HL-60 (cell line): Measurements from ENCODE around the gene COMMD6.
A peak's percentile ranks its signal among the peaks of the same experiment; 100 is the strongest.

Source experiments
- DNase-seq, 2 experiments: peaks; one replicate each; pipeline ENCODE4 v3.0.0-alpha.2; 2010 to 2020; ENCODE audit warnings: low read depth in 1 of 2, low spot score in 1 of 2
- H3K27ac ChIP-seq: fragments of 250-450 bp; sonication (Bioruptor Pico); replicated peaks from 2 replicates; pipeline ENCODE4 v1.5.1; 2020; ENCODE audit warnings: mild to moderate bottlenecking, moderate library complexity
- H3K27me3 ChIP-seq: fragments of 250-450 bp; sonication (Bioruptor Pico); 2 replicates; pipeline ENCODE4 v1.5.1; 2021; ENCODE audit warnings: mild to moderate bottlenecking, moderate library complexity; ENCODE audit not compliant: insufficient read depth, poor library complexity, severe bottlenecking
- H3K4me3 ChIP-seq: replicated peaks from 2 replicates; pipeline ENCODE4 v1.5.1; 2011; ENCODE audit warnings: mild to moderate bottlenecking, control low read depth, low read length; ENCODE audit not compliant: insufficient read depth
- GABPA ChIP-seq: IDR thresholded peaks from 2 replicates; pipeline ENCODE4 v1.6.1; 2012; ENCODE audit warnings: low read depth
- POLR2AphosphoS5 ChIP-seq: IDR thresholded peaks from 2 replicates; pipeline ENCODE4 v1.6.1; 2012; ENCODE audit warnings: low read depth
- SPI1 ChIP-seq: IDR thresholded peaks from 2 replicates; pipeline ENCODE4 v1.6.1; 2012; ENCODE audit warnings: low read depth, mild to moderate bottlenecking, borderline replicate concordance
- TF ChIP-seq, protein P1 (sequence below): IDR thresholded peaks from one replicate; pipeline ENCODE4 v1.5.1; 2011; ENCODE audit warnings: low read length, control low read depth, inconsistent platforms; ENCODE audit not compliant: insufficient read depth
- TF ChIP-seq, protein P2 (sequence below): IDR thresholded peaks from 2 replicates; pipeline ENCODE4 v1.6.1; 2012; ENCODE audit warnings: low read depth; ENCODE audit not compliant: insufficient replicate concordance

COMMD6 gene

DNA sequence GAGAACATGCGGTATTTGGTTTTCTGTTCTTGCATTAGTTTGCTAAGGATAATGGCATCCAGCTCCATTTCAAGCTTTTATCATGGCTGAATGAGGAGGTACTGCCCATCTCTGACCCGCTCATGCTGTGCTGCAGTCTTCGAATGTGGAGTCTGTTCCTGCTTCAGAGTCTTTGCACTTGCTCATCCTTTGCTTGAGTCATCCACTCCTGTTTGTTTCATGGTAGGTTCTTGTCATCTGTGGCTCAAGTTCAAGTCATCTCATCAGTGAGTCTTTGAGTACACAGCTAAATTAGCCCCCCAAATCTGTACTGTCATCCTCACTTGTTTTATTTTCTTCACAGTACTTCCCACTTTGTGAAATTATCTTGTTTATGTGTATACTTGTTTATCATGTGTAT, 17.3 kb upstream of the COMMD6 start:
- H3K4me3 ChIP-seq: no peak overlapping the region
- no peak for TF ChIP-seq POLR2AphosphoS5
- TF ChIP-seq, protein P1, sequence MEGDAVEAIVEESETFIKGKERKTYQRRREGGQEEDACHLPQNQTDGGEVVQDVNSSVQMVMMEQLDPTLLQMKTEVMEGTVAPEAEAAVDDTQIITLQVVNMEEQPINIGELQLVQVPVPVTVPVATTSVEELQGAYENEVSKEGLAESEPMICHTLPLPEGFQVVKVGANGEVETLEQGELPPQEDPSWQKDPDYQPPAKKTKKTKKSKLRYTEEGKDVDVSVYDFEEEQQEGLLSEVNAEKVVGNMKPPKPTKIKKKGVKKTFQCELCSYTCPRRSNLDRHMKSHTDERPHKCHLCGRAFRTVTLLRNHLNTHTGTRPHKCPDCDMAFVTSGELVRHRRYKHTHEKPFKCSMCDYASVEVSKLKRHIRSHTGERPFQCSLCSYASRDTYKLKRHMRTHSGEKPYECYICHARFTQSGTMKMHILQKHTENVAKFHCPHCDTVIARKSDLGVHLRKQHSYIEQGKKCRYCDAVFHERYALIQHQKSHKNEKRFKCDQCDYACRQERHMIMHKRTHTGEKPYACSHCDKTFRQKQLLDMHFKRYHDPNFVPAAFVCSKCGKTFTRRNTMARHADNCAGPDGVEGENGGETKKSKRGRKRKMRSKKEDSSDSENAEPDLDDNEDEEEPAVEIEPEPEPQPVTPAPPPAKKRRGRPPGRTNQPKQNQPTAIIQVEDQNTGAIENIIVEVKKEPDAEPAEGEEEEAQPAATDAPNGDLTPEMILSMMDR: no peak
- no peak for TF ChIP-seq SPI1
- no peak for TF ChIP-seq GABPA
- TF ChIP-seq, protein P2, sequence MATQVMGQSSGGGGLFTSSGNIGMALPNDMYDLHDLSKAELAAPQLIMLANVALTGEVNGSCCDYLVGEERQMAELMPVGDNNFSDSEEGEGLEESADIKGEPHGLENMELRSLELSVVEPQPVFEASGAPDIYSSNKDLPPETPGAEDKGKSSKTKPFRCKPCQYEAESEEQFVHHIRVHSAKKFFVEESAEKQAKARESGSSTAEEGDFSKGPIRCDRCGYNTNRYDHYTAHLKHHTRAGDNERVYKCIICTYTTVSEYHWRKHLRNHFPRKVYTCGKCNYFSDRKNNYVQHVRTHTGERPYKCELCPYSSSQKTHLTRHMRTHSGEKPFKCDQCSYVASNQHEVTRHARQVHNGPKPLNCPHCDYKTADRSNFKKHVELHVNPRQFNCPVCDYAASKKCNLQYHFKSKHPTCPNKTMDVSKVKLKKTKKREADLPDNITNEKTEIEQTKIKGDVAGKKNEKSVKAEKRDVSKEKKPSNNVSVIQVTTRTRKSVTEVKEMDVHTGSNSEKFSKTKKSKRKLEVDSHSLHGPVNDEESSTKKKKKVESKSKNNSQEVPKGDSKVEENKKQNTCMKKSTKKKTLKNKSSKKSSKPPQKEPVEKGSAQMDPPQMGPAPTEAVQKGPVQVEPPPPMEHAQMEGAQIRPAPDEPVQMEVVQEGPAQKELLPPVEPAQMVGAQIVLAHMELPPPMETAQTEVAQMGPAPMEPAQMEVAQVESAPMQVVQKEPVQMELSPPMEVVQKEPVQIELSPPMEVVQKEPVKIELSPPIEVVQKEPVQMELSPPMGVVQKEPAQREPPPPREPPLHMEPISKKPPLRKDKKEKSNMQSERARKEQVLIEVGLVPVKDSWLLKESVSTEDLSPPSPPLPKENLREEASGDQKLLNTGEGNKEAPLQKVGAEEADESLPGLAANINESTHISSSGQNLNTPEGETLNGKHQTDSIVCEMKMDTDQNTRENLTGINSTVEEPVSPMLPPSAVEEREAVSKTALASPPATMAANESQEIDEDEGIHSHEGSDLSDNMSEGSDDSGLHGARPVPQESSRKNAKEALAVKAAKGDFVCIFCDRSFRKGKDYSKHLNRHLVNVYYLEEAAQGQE: no peak
- H3K27me3 ChIP-seq: no peaks in the 10 kb centered on the region
- H3K27ac ChIP-seq: no peak overlapping the region
- DNase-seq: no peak

DNA sequence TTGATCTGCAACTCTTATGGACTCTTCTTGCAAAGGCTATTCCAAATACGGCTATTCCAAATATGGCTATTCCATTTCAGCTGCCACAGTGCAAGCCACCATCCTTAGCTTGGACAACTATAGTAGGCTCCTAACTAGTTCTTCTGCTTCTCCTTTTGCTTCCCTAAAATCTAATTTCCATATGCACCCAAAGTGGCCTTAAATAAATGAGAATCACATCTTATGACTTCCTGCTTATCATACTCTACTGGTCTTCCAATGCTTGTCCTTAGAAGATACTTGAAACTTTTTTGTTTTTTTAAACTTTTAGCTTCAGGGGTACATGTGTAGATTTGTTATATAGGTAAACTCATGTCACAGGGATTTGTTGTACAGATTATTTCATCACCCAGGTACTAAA, 16.8 kb upstream of the COMMD6 start:
- TF ChIP-seq, protein P1: no peak
- TF ChIP-seq POLR2AphosphoS5 (no peak), SPI1 (no peak), GABPA (no peak)
- TF ChIP-seq, protein P2: no peak
- Histone ChIP-seq H3K4me3 (no peak overlapping the region), H3K27ac (no peak overlapping the region), H3K27me3 (no peaks in the 10 kb centered on the region)
- DNase-seq: no peak

DNA sequence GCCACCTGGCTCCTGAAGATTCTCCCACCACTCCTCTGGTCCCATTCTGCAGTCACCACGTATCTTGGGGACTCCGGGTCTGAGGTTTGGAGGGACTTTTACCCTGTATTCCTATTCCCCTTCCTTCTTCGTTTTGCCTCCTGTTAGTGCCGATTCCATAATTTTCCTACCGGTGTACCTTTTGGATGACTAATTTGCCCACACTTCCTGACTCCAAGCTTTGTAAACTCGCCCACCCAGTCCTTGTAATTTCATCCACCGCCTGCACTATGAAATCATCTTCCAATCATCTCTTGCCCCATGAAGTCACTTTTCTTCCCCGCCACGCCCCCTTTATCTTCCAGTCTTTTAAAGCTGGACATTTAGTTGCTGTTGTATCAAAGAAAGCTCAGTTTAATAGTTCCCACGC, 12.5 kb upstream of the COMMD6 start:
- Histone ChIP-seq H3K27ac (peak overlapping the region; percentile 99), H3K27me3 (no peaks in the 10 kb centered on the region), H3K4me3 (peak overlapping the region; percentile 68)
- DNase-seq: peak in 1 of 2 experiments; percentile 40
- TF ChIP-seq, protein P1: no peak
- TF ChIP-seq POLR2AphosphoS5: no peak
- TF ChIP-seq SPI1: no peak
- TF ChIP-seq GABPA: no peak
- TF ChIP-seq, protein P2: no peak
